Measurements from ENCODE around the gene MAP3K14. TPM values are rescaled to one million over a fixed set of nuclear protein-coding genes. Genes with fewer than 3 reads are reported as not detected.

MAP3K14 gene
- total RNA-seq, 1 donor from 2014 or later = 64.7 TPM

DNA sequence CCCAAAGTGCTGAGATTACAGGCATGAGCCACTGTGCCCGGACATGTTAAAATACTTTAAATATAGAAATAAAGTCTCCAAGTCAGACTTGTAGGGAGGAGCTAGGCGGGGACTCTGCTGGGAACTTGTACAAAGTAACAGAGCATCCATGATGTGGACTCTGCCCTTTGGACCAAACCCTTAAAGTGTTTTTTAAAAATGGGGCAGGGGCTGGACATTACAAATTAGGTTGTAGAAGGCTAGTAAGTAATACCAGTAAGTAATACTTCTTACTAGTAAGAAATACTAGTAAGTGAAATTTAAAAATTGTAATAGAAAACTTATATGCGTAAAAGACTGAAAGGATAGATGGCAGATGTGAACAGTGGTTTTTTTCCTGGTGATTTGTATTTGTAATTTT is 45.2 kb downstream of the MAP3K14 start:
- Mint-ChIP-seq H3K27ac (peak overlapping the region; percentile 52), H3K27me3 (ENCODE audit: insufficient read depth) (no peaks in the 10 kb centered on the region), H3K4me1 (ENCODE audit: low read depth) (peaks cover 20% of the 10 kb centered on the region), H3K36me3 (ENCODE audit: low read depth) (peaks cover 50% of the 10 kb centered on the region), H3K4me3 (no peak overlapping the region), H3K9me3 (no peaks in the 10 kb centered on the region)
- no peak for DNase-seq (ENCODE audit: low spot score)
- intact Hi-C loops (cut with micrococcal nuclease) = loop anchor here (2.0 kb wide), 2 partner anchors 25 to 45 kb away; no protein-coding TSS in a partner anchor

DNA sequence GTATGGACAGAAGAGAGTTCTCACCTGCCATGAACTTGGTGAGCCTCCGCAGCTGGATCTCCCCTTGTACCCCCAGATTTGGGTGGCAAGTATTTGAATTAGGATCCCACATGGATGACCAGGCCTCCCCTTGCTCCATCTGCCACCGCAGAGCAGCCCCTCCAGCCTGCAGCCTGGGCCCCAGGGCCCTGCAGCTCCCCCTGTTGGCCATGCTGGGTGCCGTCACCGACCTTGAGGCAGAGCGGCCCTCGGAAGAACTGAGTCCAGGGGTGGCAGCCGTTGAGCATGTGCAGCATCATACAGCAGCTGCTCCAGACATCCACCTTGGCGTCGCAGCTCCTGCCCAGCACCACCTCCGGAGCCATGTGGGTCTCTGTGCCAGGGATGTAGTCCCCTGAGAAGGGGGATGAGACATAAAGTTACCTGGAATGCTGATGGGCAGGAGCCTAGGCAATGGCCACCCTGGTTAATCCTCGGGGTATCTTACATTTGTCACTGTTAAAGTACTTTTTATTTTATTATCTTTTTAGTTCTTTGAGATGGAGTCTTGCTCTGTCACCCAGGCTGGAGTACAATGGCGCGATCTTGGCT is 45.9 kb downstream of the MAP3K14 start:
- peak overlapping the region; percentile 18 for H3K27ac Mint-ChIP-seq
- no peaks in the 10 kb centered on the region for H3K27me3 Mint-ChIP-seq (ENCODE audit: insufficient read depth)
- H3K4me1 Mint-ChIP-seq (ENCODE audit: low read depth) = peaks cover 20% of the 10 kb centered on the region
- peak; percentile 29 for DNase-seq (ENCODE audit: low spot score)
- intact Hi-C loops (cut with micrococcal nuclease) = loop anchor here (1.0 to 2.0 kb wide), 4 partner anchors 24 to 136 kb away; partner anchors contain the start of gene ACBD4
- H3K4me3 Mint-ChIP-seq = no peak overlapping the region
- no peaks in the 10 kb centered on the region for H3K9me3 Mint-ChIP-seq
- peaks cover 53% of the 10 kb centered on the region for H3K36me3 Mint-ChIP-seq (ENCODE audit: low read depth)

DNA sequence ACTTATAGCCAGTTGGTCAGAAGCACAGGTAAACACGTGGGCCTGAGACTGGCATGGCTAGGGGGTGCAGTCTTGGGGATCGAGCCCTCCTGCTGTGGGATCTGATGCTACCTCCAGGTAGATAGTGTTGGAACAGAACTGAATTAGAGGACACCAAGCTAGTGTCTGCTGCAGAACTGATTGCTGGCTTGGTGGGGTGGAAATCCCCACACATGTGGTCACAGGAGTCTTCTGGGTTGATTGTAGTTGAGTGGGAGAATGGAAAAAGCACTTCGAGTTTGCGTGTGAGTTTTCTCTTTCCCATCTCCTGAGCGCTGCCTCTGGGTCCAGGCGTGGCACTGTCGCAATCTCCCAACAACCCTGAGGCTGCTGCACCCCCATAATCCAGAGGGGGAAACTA is 46.9 kb downstream of the MAP3K14 start:
- Mint-ChIP-seq H3K36me3 (ENCODE audit: low read depth) (peaks cover 59% of the 10 kb centered on the region), H3K27ac (peak overlapping the region; percentile 76), H3K9me3 (no peaks in the 10 kb centered on the region), H3K4me1 (ENCODE audit: low read depth) (peaks cover 20% of the 10 kb centered on the region), H3K27me3 (ENCODE audit: insufficient read depth) (no peaks in the 10 kb centered on the region), H3K4me3 (peak overlapping the region; percentile 37)
- intact Hi-C loops (cut with micrococcal nuclease) = loop anchor here (1.0 to 2.0 kb wide), 4 partner anchors 23 to 135 kb away; partner anchors contain the start of gene ACBD4
- DNase-seq (ENCODE audit: low spot score) = no peak

DNA sequence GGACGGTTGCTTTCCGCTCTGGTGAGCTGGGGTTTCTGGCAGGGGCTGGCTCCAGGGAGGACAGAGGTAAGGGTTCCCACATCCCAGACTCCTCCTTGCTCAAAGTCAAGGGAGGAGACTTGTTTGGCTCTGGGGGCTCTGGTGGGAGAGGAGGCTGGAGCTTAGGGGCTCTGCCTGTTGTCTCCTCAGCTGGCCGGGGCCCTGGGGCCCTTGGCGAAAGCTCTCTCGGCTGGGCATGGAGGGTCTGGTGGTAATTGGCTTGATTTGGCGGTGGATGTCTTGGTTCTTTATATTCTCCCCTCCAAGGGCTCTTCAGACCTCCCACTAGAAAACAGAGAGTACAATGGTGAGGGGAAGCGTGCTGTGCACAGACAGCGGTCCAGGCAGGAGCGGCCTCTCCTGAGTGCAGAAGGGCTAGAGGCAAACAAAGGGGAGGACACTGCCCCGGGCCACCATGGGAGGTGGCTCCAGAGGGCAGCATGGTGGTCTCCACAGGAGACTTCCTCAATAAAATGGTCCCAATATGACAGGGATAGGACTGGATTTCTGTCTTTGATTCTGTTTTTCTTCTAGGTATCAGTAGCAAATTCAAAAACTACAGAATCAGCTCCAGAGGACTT is 49.3 kb downstream of the MAP3K14 start:
- peak overlapping the region; percentile 67 for H3K27ac Mint-ChIP-seq
- H3K4me3 Mint-ChIP-seq = no peak overlapping the region
- intact Hi-C loops (cut with micrococcal nuclease) = no loop called here
- no peak for DNase-seq (ENCODE audit: low spot score)
- H3K27me3 Mint-ChIP-seq (ENCODE audit: insufficient read depth) = no peaks in the 10 kb centered on the region
- no peaks in the 10 kb centered on the region for H3K9me3 Mint-ChIP-seq
- H3K4me1 Mint-ChIP-seq (ENCODE audit: low read depth) = peaks cover 27% of the 10 kb centered on the region
- H3K36me3 Mint-ChIP-seq (ENCODE audit: low read depth) = peaks cover 64% of the 10 kb centered on the region

DNA sequence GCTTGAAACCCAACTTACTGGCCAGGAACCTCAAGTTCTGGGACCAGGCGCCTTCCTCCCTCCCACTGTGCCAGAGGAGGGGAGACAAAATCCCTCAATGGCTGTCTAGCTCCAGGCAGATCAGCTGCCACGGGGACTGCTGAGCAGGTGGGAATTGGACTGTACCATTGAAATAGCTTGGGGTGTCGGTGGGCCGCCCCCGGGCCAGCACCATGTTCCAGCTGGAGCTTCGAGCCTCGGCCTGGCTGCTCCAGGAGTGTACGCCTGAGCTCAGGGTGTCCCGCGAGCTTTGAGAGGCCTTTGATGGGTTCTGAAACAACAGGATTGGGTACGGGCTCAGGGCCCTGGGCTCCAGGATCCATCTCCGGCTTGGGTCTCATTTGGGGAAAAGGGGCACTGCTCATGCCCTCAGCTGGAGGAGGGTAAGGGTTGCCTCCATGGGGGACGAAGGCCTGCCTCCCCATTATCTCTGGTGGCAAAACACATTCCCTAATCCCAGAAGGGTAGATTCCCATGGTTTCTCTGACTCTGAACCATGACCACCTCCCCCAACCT is 50.4 kb downstream of the MAP3K14 start:
- Mint-ChIP-seq H3K4me1 (ENCODE audit: low read depth) (peaks cover 27% of the 10 kb centered on the region), H3K9me3 (no peaks in the 10 kb centered on the region), H3K27me3 (ENCODE audit: insufficient read depth) (no peaks in the 10 kb centered on the region), H3K36me3 (ENCODE audit: low read depth) (peaks cover 61% of the 10 kb centered on the region), H3K4me3 (no peak overlapping the region), H3K27ac (no peak overlapping the region)
- intact Hi-C loops (cut with micrococcal nuclease) = no loop called here
- DNase-seq (ENCODE audit: low spot score) = no peak

DNA sequence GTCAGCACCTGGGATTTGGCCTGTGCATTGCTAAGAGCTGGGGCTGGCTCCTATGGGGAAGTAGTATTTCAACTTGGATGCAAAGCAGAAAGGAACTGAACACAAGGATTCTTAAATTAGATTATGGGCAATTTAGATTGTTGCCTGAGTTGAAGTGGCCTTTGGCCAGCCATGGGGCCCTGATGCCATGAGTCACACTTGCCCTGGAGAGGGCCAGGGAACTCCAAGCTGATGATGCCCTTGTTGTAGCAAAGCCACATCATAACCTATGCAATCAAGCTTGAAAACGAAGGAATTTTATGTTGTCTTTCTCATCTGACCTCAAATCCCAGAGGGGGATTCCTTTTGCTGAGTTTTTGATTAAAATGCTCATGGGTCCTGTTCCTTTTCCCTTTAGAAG is 51.0 kb downstream of the MAP3K14 start:
- H3K27ac Mint-ChIP-seq = no peak overlapping the region
- H3K36me3 Mint-ChIP-seq (ENCODE audit: low read depth) = peaks cover 57% of the 10 kb centered on the region
- intact Hi-C loops (cut with micrococcal nuclease) = no loop called here
- no peak overlapping the region for H3K4me3 Mint-ChIP-seq
- DNase-seq (ENCODE audit: low spot score) = no peak
- H3K27me3 Mint-ChIP-seq (ENCODE audit: insufficient read depth) = no peaks in the 10 kb centered on the region
- peaks cover 27% of the 10 kb centered on the region for H3K4me1 Mint-ChIP-seq (ENCODE audit: low read depth)
- H3K9me3 Mint-ChIP-seq = no peaks in the 10 kb centered on the region

DNA sequence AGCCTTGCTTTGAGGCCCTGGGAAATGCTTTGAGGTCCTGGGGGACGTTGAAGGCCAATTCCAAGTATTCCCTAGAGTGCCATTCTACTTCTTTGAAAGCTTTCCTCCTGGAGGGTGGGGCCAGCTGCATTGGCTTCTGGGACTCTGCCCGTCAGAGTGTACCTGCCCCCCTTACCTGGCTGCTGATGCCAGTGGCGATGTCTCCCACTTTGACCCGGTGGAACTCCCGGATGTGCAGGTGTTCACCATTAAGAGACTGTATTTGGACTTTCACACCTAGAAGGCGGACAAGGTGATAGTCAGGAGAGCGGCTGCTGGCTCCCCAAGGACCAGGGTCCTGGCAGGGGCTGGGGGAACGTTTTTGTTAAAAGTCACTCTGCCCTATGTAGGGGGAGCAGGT is 51.8 kb downstream of the MAP3K14 start:
- Mint-ChIP-seq H3K4me3 (no peak overlapping the region), H3K36me3 (ENCODE audit: low read depth) (peaks cover 54% of the 10 kb centered on the region), H3K27me3 (ENCODE audit: insufficient read depth) (no peaks in the 10 kb centered on the region), H3K4me1 (ENCODE audit: low read depth) (peaks cover 27% of the 10 kb centered on the region), H3K9me3 (no peaks in the 10 kb centered on the region), H3K27ac (no peak overlapping the region)
- no peak for DNase-seq (ENCODE audit: low spot score)
- intact Hi-C loops (cut with micrococcal nuclease) = no loop called here

DNA sequence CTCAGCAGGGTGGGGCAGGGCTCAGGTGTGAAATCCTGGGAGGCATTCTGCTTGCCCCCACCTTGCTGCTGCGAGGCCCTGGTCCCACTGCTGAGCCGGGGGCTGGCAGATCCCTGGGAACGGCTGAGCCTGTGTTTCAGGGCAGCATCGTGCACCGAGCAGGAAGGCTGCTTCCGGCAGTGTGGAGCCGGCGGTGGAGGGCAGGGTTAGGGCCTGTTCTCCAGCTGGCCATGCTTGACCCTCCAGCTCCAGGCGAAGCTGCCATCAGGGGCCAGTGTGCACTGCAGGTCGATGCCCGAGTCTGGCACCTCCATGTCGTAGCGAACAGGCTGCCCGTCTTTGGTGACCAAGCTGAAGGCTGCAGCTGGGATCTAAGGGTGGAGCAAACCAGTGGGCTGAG is 52.4 kb downstream of the MAP3K14 start:
- no peaks in the 10 kb centered on the region for H3K27me3 Mint-ChIP-seq (ENCODE audit: insufficient read depth)
- H3K27ac Mint-ChIP-seq = no peak overlapping the region
- intact Hi-C loops (cut with micrococcal nuclease) = no loop called here
- no peak overlapping the region for H3K4me3 Mint-ChIP-seq
- no peaks in the 10 kb centered on the region for H3K9me3 Mint-ChIP-seq
- peaks cover 22% of the 10 kb centered on the region for H3K4me1 Mint-ChIP-seq (ENCODE audit: low read depth)
- peaks cover 48% of the 10 kb centered on the region for H3K36me3 Mint-ChIP-seq (ENCODE audit: low read depth)
- DNase-seq (ENCODE audit: low spot score) = no peak

DNA sequence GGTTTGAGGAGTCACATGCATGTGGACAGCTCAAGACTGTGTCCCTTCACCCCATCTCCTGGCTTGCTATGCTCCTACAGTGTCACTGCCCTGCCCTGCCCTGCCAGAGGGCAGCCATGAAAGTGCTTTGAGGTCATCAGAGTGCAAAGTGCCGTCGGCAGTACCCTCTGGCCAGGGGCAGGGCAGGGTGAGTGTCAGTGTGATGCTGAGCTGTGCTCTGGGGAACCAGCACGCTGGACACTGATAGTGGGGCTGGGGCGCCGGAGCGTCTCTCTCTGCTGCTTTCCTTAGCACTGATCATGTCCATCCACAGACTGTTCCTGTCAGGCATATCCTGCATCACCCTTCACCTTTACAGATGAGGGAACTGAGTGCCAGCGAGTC is 53.4 kb downstream of the MAP3K14 start:
- intact Hi-C loops (cut with micrococcal nuclease) = no loop called here
- no peak overlapping the region for H3K27ac Mint-ChIP-seq
- no peaks in the 10 kb centered on the region for H3K9me3 Mint-ChIP-seq
- no peaks in the 10 kb centered on the region for H3K27me3 Mint-ChIP-seq (ENCODE audit: insufficient read depth)
- H3K4me3 Mint-ChIP-seq = no peak overlapping the region
- H3K4me1 Mint-ChIP-seq (ENCODE audit: low read depth) = peaks cover 17% of the 10 kb centered on the region
- peaks cover 43% of the 10 kb centered on the region for H3K36me3 Mint-ChIP-seq (ENCODE audit: low read depth)
- DNase-seq (ENCODE audit: low spot score) = no peak

DNA sequence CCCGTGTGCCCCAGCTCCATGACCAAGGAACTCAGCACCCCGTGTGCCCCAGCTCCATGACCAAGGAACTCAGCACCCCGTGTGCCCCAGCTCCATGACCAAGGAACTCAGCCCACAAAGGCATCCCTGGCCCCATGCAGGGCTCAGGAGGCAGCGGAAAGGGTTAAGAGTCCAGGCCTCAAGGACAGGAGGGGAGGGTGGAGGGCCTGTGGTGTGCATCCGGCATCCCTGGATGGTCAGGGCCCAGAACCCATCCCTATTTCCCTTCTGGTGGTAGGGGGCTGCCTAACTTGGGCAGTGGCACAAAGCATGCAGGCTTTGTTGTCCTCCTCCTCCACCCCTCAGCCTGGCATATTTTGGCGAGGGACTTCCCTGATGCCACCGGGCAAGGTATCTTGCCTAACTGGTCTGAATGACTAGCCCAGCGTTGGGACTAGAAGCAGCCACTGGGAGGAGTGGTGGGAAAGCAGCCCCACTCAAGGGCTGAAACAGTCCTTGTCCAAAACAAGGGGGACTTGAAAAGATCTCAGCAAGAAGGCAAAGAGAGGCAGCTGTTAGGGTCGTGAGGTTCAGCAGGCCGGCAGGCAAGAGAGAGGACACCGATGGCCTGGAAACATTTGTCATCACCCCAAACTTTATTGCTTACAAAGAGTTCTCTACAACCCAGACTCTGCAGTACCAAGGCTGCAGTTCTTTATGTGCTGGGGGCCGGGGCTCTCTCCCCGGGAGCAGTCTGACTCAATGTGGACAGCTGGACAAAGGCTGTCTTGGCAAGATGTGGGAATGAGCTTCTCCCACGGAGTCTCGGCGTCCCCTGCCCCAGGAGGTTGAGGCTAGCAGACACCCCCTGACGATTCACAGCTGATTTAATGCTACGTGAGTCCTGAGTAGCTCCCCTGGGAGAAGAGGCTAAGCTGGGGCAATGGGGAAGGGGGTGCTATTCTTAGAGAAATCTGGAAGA is 54.0 kb downstream of the MAP3K14 start:
- Mint-ChIP-seq H3K36me3 (ENCODE audit: low read depth) (peaks cover 39% of the 10 kb centered on the region), H3K9me3 (no peaks in the 10 kb centered on the region), H3K4me3 (peak overlapping the region; percentile 73), H3K27ac (peak overlapping the region; percentile 63), H3K4me1 (ENCODE audit: low read depth) (peaks cover 17% of the 10 kb centered on the region), H3K27me3 (ENCODE audit: insufficient read depth) (no peaks in the 10 kb centered on the region)
- DNase-seq (ENCODE audit: low spot score) = no peak
- intact Hi-C loops (cut with micrococcal nuclease) = loop anchor here (1.0 kb wide), 1 partner anchor 14 kb away; no protein-coding TSS in a partner anchor

DNA sequence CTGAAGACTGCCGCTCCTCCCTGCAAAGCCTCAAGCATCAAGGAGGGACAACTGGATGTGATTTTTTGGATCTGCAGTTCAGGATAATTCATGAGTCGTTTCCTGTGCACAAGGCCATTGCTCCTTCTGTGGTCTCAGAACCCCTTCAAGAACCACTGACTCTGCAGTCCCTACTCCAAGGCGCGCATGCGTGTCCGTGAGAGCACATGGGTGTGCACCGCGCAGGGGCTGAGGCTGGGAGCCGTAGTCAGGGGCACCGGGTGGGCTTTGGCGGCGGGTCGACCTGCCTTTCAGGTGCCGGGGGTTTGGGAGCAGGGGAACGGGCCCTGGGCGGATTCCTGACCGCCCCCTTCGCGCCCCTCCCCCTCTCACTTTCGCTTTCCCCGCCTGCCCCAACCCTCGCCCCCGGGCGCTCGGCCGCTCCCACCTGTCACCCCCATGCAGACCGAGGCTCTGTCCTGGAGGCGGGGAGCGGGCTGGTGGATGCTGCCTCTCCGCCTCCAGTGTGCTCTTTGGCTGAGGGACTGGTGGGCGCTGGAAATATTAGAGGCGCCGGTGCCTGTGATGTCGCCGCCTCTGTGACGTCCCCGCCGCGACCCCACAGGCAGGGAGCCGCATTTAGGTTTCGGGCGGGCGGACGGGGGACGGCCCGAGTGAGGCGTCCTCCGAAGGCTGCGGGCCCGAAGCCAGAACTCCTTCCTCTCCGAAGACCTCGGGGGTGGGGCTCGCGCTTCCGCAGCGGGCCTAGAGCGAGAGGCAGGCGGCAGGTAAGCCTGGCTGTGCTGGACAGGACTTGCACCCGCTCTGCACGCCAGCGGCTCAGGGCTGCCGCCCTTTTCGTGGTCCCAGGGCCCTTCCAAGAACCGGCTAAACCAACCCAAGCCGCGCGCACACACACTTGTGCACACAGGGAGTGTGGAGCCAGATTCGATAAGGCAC is 55.0 kb downstream of the MAP3K14 start, which contains the start of gene SPATA32:
SPATA32 (minus strand) TSS at position 518 of the 939 bp plus-strand sequence; CDS start at position 440, 78 bp downstream.
- H3K4me3 Mint-ChIP-seq = peak within 1 kb of the TSS; percentile 73
- H3K36me3 Mint-ChIP-seq (ENCODE audit: low read depth) = peaks cover 29% of the 10 kb centered on the region
- peaks cover 24% of the 10 kb centered on the region for H3K4me1 Mint-ChIP-seq (ENCODE audit: low read depth)
- H3K9me3 Mint-ChIP-seq = no peaks in the 10 kb centered on the region
- peak within 1 kb of the TSS; percentile 73 for H3K27ac Mint-ChIP-seq
- H3K27me3 Mint-ChIP-seq (ENCODE audit: insufficient read depth) = no peaks in the 10 kb centered on the region
- DNase-seq (ENCODE audit: low spot score) = peak; percentile 49
- intact Hi-C loops (cut with micrococcal nuclease) = loop anchor here (1.0 kb wide), 1 partner anchor 14 kb away; no protein-coding TSS in a partner anchor

All from activated T-helper 1 cell treated with anti-CD3 and anti-CD28 coated beads, Interleukin-12 subunit alpha, Interleukin-12 subunit beta, Interleukin-2, Interleukin-4 antibody, amounts not matched to agents 30 ng/mL and 10 ng/mL and 1 ng/mL, durations not matched to agents 14 hours and 24 hours and 36 hours (primary cell).